Sigmoid colon (tissue), 7 donors: Measurements from ENCODE around the gene GPR32. TPM values are rescaled to one million over a fixed set of nuclear protein-coding genes. Genes with fewer than 3 reads are reported as not detected.
"Not testable (repeated sequence)": the region's sequence is repeated elsewhere in the genome, so short reads cannot be mapped to it uniquely, and the experiment has no call there.

ENCODE experiments used
- DNase-seq: peaks from one replicate; pipeline ENCODE4 v3.0.0-alpha.2; 2019
- H3K27ac ChIP-seq, 4 donors: fragments of 200-600 bp; sonication (generic); one replicate each; pipeline ENCODE4 v1.5.1; 2016 to 2019; ENCODE audit warnings: mild to moderate bottlenecking in 1 of 4
- H3K27me3 ChIP-seq, 3 donors: fragments of 200-600 bp; sonication (generic); one replicate each; pipeline ENCODE4 v1.5.1; 2019; ENCODE audit warnings: mild to moderate bottlenecking in 1 of 3
- H3K36me3 ChIP-seq, 4 donors: fragments of 200-600 bp; sonication (generic); one replicate each; pipeline ENCODE4 v1.5.1; 2016 to 2019
- H3K4me1 ChIP-seq, 4 donors: fragments of 200-600 bp; sonication (generic); one replicate each; pipeline ENCODE4 v1.5.1; 2017 to 2019
- H3K4me3 ChIP-seq, 4 donors: fragments of 200-600 bp; sonication (generic); one replicate each; pipeline ENCODE4 v1.5.1; 2017 to 2019; ENCODE audit warnings: mild to moderate bottlenecking in 2 of 4, moderate library complexity in 1 of 4
- H3K9me3 ChIP-seq, 4 donors: fragments of 200-600 bp in 3 of 4; sonication (generic) in 3 of 4; one replicate each; pipeline versions ENCODE4 v1.5.1 to v1.6.1; 2013 to 2019
- EP300 ChIP-seq, 4 donors: sonication (generic); formaldehyde crosslinking; IDR thresholded peaks; one replicate each; pipeline ENCODE4 v1.6.1; 2017; ENCODE audit warnings: antibody characterized with exemption in 4 of 4
- POLR2A ChIP-seq, 2 donors: fragments of 450-650 bp; IDR thresholded peaks; one replicate each; pipeline ENCODE4 v1.6.1; 2016; ENCODE audit warnings: antibody characterized with exemption in 2 of 2, mild to moderate bottlenecking in 2 of 2, moderate library complexity in 2 of 2
- POLR2AphosphoS5 ChIP-seq, 4 donors: sonication (generic); formaldehyde crosslinking; IDR thresholded peaks; one replicate each; pipeline ENCODE4 v1.6.1; 2017; ENCODE audit warnings: antibody characterized with exemption in 4 of 4
- WGBS, 2 donors: extraction: QIAGEN DNeasy Blood & Tissue Kit; methylation state at CpG; one replicate each; pipeline ENCODE4 v1.1.7; 2013; 5-methylcytosine and 5-hydroxymethylcytosine counted together
- intact Hi-C: fragments of 100-400 bp; cut with DNase I; formaldehyde crosslinking; loops from one replicate; pipeline ENCODE4 v1.15.1; 2023
- polyA plus RNA-seq, 3 donors: library from polyadenylated mRNA; stranded (reverse); fragments of 200-250 nt; gene quantifications; one replicate each; pipeline ENCODE4 v1.2.3, GENCODE V29; 2013
- total RNA-seq, 4 donors: library from RNA; depleted of rRNA; stranded (reverse); fragments of >200 nt; gene quantifications; one replicate each; pipeline ENCODE4 v1.1.0, GENCODE V29; 2016
- TF ChIP-seq, protein P1 (sequence below), 4 experiments: fragments of 450-650 bp in 3 of 4; fragments of 200-600 bp in 1 of 4; IDR thresholded peaks; one replicate each; pipeline ENCODE4 v1.5.1; 2016 to 2019; ENCODE audit warnings: antibody characterized with exemption in 4 of 4, mild to moderate bottlenecking in 3 of 4, moderate library complexity in 2 of 4
- donor health status: healthy with polysubstance abuse.
- donor health status: Bipolar disorder and iron deficiency.
- donor health status: healthy.

Gene GPR32
- total and polyA plus RNA-seq, 7 donors: not detected

DNA sequence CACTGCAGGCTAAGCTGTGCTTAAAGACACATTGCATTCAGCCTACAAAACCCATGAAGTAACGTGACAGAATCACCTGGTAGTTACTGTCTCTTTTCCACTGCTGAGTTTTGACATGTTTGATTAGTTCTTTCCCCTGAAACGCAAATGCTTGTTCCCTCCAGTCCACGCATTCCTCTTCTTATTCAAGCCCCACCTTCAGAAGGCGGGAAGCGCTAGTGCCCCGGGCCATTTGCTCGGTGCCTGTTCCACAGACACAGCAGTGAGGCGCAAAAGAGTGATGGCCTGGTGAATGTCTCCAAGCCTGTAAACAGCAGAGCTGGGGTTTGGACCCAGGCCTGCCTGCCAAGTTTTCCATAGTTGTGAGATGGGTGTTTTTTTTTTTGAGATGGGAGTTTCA, 30.8 kb downstream of the GPR32 start:
- Histone ChIP-seq H3K27ac (peak overlapping the region in 1 of 4 donors; percentile 19), H3K4me1 (peaks cover 1 to 24% (median 18%) of the 10 kb centered on the region in 4 donors), H3K4me3 (no peak overlapping the region), H3K9me3 (no peaks in the 10 kb centered on the region), H3K27me3 (no peaks in the 10 kb centered on the region), H3K36me3 (peaks cover 0 to 41% (median 12%) of the 10 kb centered on the region in 4 donors)
- intact Hi-C loops: loop anchor here (5.0 kb wide), 1 partner anchor 424 kb away; the partner anchor contains the start of gene NR1H2
- WGBS, 2 donors: 73 to 86% methylated on average over 8 of the region's 8 CpGs
- DNase-seq: no peak
- TF ChIP-seq, protein P1, sequence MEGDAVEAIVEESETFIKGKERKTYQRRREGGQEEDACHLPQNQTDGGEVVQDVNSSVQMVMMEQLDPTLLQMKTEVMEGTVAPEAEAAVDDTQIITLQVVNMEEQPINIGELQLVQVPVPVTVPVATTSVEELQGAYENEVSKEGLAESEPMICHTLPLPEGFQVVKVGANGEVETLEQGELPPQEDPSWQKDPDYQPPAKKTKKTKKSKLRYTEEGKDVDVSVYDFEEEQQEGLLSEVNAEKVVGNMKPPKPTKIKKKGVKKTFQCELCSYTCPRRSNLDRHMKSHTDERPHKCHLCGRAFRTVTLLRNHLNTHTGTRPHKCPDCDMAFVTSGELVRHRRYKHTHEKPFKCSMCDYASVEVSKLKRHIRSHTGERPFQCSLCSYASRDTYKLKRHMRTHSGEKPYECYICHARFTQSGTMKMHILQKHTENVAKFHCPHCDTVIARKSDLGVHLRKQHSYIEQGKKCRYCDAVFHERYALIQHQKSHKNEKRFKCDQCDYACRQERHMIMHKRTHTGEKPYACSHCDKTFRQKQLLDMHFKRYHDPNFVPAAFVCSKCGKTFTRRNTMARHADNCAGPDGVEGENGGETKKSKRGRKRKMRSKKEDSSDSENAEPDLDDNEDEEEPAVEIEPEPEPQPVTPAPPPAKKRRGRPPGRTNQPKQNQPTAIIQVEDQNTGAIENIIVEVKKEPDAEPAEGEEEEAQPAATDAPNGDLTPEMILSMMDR (IDR thresholded peaks at IDR 0.05): no peak
- no peak for TF ChIP-seq POLR2A (IDR thresholded peaks at IDR 0.05)
- no peak for TF ChIP-seq EP300 (IDR thresholded peaks at IDR 0.05)
- no peak for TF ChIP-seq POLR2AphosphoS5 (IDR thresholded peaks at IDR 0.05)

DNA sequence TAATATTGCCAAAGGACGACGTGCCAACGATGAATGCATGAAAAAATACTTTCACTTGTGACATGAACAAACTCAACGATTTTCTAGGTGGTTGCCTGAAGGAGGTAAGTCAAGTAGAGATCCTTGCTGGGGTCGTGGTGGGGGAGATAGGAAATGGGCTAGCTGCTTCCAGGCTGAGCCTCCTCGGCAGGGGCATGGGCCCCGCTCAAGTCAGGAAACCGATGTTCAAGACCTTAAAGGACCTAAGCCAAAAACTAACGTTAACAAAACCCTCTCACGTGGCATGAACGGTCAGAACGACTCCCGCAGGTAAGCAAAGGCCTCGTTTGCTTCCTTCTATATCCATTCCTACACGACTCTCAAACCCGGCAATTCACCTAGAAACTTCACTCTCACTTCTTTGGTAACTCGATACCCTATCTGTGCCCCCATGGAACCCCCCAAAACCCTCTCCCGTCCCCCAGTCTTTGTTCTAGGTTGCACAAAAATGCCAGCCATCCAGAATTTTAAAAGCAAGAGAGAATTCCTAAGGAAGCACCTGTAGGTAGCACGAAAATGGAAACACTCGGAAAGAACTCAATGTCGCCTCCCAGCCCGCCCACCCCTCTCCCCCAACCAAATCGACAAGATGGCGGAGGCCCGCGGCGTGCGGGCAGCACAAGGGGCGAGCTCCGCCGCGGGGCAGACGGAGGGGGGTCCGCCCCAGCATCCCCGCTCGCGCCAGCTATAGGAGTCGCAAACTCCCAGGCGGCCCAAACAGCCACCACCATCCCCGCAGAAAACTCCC, 33.6 kb downstream of the GPR32 start:
- no peaks in the 10 kb centered on the region for H3K9me3 ChIP-seq
- intact Hi-C loops: loop anchor here (2.0 to 5.0 kb wide), 2 partner anchors 79 to 427 kb away; partner anchors contain the start of gene NR1H2
- peaks cover 0 to 18% (median 3%) of the 10 kb centered on the region in 4 donors for H3K36me3 ChIP-seq
- peaks cover 1 to 24% (median 18%) of the 10 kb centered on the region in 4 donors for H3K4me1 ChIP-seq
- TF ChIP-seq, protein P1 (IDR thresholded peaks at IDR 0.05): no peak
- TF ChIP-seq POLR2AphosphoS5 (IDR thresholded peaks at IDR 0.05) (no peak), POLR2A (IDR thresholded peaks at IDR 0.05) (no peak), EP300 (IDR thresholded peaks at IDR 0.05) (no peak)
- DNase-seq: no peak
- H3K4me3 ChIP-seq: peak overlapping the region; percentile 69 to 94 (median 74)
- peak overlapping the region; percentile 83 to 95 (median 92) for H3K27ac ChIP-seq
- H3K27me3 ChIP-seq: no peaks in the 10 kb centered on the region
- WGBS, 2 donors: 0 to 1% methylated on average over 40 of the region's 40 CpGs

DNA sequence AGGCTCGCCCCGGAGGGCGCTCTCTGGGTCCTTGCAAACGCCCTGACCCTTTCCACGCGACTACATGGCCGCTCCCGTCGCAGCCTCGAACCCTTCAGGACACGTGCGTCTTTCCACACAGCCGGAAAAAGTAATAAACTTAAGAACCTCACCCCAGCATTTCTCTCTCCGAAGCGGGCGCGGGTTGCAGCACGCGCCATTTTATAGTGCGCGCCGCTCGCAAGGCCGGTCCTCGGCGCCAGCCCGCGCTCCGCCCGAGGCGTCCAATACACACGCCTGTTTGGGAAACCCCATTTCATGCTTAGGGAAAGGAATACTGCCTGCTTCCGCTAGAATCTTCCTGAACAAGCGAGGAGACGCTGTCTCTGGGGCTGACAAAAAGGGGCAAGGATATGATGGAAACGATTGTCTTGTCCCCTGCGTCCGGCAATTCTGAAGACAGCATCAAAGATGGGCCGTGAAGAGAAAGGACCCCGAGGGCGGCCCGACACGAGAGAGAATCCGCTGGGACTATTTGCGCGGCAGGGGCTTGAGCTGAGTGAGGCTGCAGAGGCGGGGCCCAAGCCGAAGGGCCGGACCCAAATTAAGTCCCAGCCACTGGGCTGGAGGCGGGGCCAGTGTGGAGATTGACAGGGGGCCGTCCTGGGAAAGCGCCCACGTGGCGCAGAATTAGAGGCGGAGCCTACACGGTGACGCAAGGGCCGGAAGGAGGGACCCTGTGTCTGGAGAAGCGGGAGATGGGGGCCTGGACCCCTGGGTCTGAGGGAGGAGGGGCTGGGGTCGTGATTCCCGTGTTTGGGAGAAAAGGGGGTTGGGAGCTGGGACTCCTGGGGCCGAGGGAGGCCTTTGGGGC, 34.4 kb downstream of the GPR32 start:
- Histone ChIP-seq H3K27ac (peak overlapping the region; percentile 83 to 95 (median 92)), H3K4me1 (peaks cover 1 to 24% (median 18%) of the 10 kb centered on the region in 4 donors), H3K27me3 (no peaks in the 10 kb centered on the region), H3K36me3 (peaks cover 0 to 12% (median 3%) of the 10 kb centered on the region in 4 donors), H3K4me3 (peak overlapping the region; percentile 69 to 94 (median 74)), H3K9me3 (no peaks in the 10 kb centered on the region)
- peak; percentile 99 for DNase-seq
- intact Hi-C loops: loop anchor here (2.0 to 5.0 kb wide), 2 partner anchors 80 to 427 kb away; partner anchors contain the start of gene NR1H2
- WGBS, 2 donors: 0 to 1% methylated on average over 62 of the region's 62 CpGs
- TF ChIP-seq, protein P1 (IDR thresholded peaks at IDR 0.05): no peak
- TF ChIP-seq POLR2AphosphoS5 (IDR thresholded peaks at IDR 0.05) (peak; percentile 13 to 89 (median 71)), EP300 (IDR thresholded peaks at IDR 0.05) (peak in 1 of 4 donors; percentile 8), POLR2A (IDR thresholded peaks at IDR 0.05) (peak; percentile 56 to 62)

DNA sequence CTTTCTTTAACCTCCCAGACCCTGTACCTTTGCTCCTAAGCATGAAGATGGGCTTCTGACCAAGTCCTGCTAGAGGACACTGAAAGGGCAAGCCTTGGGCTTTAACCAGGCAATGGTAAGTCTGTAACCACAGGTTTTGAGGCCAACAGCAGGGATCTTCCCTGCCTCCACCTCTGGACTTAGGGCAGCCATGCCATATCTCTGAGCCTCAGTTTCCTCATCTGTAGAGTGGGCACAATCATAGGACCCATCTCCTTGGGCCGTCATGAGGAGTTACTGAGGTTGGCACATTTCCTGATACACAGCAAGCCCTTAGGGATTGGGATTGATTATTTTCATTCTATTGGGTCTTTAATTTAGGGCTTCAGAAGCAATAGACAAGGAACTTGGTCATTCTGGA, 38.6 kb downstream of the GPR32 start:
- Histone ChIP-seq H3K4me3 (no peak overlapping the region), H3K36me3 (no peaks in the 10 kb centered on the region), H3K4me1 (peaks cover 0 to 5% (median 2%) of the 10 kb centered on the region in 4 donors), H3K27ac (no peak overlapping the region), H3K27me3 (peaks cover 0 to 5% (median 0%) of the 10 kb centered on the region in 3 donors), H3K9me3 (no peaks in the 10 kb centered on the region)
- intact Hi-C loops: no loop called here
- no peak for TF ChIP-seq POLR2A (IDR thresholded peaks at IDR 0.05)
- TF ChIP-seq, protein P1 (IDR thresholded peaks at IDR 0.05): no peak
- TF ChIP-seq POLR2AphosphoS5 (IDR thresholded peaks at IDR 0.05): no peak
- no peak for TF ChIP-seq EP300 (IDR thresholded peaks at IDR 0.05)
- 78% methylated on average over 1 of the region's 1 CpG for WGBS, 2 donors
- DNase-seq: no peak

DNA sequence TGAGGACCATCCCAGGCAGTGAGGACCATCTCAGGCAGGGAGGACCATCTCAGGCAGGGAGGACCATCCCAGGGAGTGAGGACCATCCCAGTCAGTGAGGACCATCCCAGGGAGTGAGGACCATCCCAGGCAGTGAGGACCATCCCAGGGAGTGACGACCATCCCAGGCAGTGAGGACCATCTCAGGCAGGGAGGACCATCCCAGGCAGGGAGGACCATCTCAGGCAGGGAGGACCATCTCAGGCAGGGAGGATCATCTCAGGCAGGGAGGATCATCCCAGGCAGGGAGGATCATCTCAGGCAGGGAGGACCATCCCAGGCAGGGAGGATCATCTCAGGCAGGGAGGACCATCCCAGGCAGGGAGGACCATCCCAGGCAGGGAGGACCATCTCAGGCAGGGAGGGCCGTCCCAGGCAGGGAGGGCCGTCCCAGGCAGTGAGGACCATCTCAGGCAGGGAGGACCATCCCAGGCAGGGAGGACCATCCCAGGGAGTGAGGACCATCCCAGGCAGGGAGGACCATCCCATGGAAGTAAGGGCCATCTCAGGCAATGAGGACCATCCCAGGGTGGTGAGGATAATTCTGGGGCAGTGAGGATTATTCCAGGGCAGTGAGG, 41.5 kb downstream of the GPR32 start:
- H3K4me3 ChIP-seq, DNase-seq, H3K36me3 ChIP-seq, intact Hi-C loops, H3K9me3 ChIP-seq, H3K27ac ChIP-seq, H3K4me1 ChIP-seq: not testable (repeated sequence)
- 66 to 77% methylated on average over 3 of the region's 3 CpGs for WGBS, 2 donors
- H3K27me3 ChIP-seq: peaks cover 0 to 24% (median 0%) of the 10 kb centered on the region in 3 donors
